Measurements from ENCODE around the gene MROH8.
"Not testable (repeated sequence)": the region's sequence is repeated elsewhere in the genome, so short reads cannot be mapped to it uniquely, and the experiment has no call there.

Gene MROH8

GRCh38 chr20:37090407-37090806, 88.9 kb downstream of the MROH8 start:
- DNase-seq (ENCODE audit: low spot score) = no peak
- TF ChIP-seq, protein P1, sequence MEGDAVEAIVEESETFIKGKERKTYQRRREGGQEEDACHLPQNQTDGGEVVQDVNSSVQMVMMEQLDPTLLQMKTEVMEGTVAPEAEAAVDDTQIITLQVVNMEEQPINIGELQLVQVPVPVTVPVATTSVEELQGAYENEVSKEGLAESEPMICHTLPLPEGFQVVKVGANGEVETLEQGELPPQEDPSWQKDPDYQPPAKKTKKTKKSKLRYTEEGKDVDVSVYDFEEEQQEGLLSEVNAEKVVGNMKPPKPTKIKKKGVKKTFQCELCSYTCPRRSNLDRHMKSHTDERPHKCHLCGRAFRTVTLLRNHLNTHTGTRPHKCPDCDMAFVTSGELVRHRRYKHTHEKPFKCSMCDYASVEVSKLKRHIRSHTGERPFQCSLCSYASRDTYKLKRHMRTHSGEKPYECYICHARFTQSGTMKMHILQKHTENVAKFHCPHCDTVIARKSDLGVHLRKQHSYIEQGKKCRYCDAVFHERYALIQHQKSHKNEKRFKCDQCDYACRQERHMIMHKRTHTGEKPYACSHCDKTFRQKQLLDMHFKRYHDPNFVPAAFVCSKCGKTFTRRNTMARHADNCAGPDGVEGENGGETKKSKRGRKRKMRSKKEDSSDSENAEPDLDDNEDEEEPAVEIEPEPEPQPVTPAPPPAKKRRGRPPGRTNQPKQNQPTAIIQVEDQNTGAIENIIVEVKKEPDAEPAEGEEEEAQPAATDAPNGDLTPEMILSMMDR (IDR thresholded peaks at IDR 0.05; ENCODE audit: extremely low read depth, insufficient read depth, missing control alignments) = no peak
- in situ Hi-C loops (cut with MboI; ENCODE audit: low pct_unique_long_range_greater_than_20kb, low sequenced_read_pairs, unreplicated experiment) = no loop called here

- no peak for DNase-seq (ENCODE audit: low spot score)
- in situ Hi-C loops (cut with MboI; ENCODE audit: low pct_unique_long_range_greater_than_20kb, low sequenced_read_pairs, unreplicated experiment) = no loop called here
- TF ChIP-seq, protein P1 (IDR thresholded peaks at IDR 0.05; ENCODE audit: extremely low read depth, insufficient read depth, missing control alignments) = peak; percentile 49
Observed at GRCh38 chr20:37081717-37082289, 97.5 kb downstream of the MROH8 start.

DNA sequence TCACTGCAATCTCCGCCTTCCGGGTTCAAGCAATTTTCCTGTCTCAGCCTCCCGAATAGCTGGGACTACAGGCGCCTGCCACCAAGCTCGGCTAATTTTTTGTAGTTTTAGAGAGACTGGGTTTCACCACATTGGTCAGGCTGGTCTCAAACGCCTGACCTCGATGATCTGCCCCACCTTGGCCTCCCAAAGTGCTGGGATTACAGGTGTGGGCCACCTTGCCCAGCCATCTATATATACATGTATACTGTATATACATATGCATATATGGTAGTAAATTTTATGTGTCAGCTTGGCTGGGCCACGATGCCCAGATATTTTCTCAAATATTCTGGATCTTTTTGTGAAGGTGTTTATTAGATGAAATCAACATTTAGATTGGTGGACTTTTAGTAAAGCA, 102.3 kb downstream of the MROH8 start:
- DNase-seq (ENCODE audit: low spot score) = no peak
- in situ Hi-C loops (cut with MboI; ENCODE audit: low pct_unique_long_range_greater_than_20kb, low sequenced_read_pairs, unreplicated experiment) = no loop called here
- TF ChIP-seq, protein P1 (IDR thresholded peaks at IDR 0.05; ENCODE audit: extremely low read depth, insufficient read depth, missing control alignments) = no peak

DNA sequence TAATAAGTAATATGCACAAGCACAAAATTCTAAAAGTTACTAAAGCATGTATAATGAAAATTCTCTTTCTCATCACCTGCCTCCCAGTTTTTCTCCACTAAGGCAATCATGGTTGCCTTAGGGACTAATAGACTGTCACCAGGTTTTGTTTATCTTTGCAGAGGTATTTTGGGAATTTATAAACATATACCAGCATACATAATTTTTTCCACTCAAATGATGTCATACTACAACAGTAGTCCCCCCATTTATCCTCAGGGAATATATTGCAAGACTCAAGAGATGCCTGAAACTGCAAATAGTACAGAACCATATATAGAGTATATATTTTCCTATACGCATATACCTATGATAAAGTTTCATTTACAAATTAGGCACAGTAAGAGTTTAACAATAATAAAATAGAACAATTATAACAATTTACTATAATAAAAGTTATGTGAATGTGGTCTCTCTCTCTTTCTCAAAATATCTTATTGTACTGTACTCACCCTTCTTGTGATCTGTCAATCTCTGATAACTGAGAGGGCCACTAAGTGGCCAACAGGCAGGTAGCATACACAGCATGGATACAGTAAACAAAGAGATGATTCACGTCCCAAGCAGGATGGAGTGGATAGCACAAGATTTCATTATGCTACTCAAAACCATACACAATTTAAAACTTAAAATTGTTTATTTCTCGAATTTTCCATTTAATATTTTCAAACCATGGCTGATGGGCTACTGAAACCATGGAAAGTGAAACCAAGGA, 103.2 kb downstream of the MROH8 start:
- in situ Hi-C loops (cut with MboI; ENCODE audit: low pct_unique_long_range_greater_than_20kb, low sequenced_read_pairs, unreplicated experiment) = no loop called here
- TF ChIP-seq, protein P1 (IDR thresholded peaks at IDR 0.05; ENCODE audit: extremely low read depth, insufficient read depth, missing control alignments) = no peak
- DNase-seq (ENCODE audit: low spot score) = no peak

DNA sequence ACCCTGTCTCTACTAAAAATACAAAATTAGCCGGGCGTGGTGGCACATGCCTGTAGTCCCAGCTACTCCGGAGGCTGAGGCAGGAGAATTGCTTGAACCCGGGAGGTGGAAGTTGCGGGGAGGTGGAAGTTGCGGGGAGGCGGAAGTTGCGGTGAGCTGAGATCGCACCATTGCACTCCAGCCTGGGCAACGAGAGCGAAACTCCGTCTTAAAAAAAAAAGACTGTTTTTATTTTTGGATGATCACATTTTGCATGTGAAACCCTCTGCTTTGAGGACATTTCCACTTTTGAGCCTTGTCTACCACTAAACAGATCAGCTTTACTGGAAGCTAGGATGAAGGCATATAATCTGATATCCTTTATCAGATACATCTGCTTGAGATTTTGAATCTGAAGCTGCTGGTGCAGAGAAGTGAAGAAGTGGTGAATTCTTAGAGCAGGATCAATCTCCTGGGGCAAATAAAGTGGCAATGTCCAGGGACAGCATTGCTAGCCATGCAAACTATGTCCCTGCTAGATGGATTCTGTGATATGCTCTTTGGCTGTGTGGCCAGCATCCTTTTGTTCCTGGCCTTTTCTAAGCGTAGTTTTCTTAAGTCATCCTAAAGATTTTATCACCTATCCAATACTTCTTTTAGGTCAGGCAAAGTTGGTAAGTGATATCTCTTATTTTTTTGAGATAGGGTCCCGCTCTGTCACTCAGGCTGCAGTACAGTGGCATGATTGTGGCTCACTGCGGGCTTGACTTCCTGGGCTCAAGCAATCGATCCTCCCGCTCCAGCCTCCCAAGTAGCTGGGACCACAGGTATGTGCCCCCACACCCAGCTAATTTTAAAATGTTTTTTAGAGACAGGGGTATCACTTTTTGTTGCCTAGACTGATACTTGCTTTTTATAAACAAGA, 106.8 kb downstream of the MROH8 start:
- in situ Hi-C loops (cut with MboI; ENCODE audit: low pct_unique_long_range_greater_than_20kb, low sequenced_read_pairs, unreplicated experiment) = no loop called here
- TF ChIP-seq, protein P1 (IDR thresholded peaks at IDR 0.05; ENCODE audit: extremely low read depth, insufficient read depth, missing control alignments) = no peak
- no peak for DNase-seq (ENCODE audit: low spot score)

DNA sequence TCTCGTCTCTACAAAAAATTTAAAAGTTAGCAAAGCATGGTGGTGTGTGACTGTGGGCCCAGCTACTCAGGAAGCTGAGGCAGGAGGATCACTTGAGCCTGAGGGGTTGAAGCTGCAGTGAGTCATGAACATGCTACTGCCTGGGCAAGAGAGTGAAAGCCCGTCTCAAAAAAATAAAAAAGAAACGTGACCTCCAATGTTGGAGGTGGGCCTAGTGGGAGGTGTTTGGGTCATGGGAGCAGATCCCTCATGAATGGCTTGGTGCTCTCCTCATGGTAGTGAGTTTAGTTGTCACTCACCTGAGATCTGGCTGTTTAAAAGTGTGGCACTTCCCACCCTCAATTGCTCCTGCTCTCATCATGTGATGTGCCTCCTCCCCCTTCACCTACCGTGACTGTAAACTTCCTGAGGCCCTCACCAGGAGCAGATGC, 107.9 kb downstream of the MROH8 start:
- in situ Hi-C loops (cut with MboI; ENCODE audit: low pct_unique_long_range_greater_than_20kb, low sequenced_read_pairs, unreplicated experiment) = no loop called here
- no peak for DNase-seq (ENCODE audit: low spot score)
- TF ChIP-seq, protein P1 (IDR thresholded peaks at IDR 0.05; ENCODE audit: extremely low read depth, insufficient read depth, missing control alignments) = no peak

DNA sequence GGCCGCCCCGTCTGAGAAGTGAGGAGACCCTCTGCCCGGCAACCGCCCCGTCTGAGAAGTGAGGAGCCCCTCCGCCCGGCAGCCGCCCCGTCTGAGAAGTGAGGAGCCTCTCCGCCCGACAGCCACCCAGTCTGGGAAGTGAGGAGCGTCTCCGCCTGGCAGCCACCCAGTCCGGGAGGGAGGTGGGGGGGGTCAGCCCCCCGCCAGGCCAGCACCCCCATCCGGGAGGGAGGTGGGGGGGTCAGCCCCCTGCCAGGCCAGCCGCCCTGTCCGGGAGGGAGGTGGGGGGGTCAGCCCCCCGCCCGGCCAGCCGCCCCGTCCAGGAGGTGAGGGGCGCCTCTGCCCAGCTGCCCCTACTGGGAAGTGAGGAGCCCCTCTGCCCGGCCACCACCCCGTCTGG, 109.8 kb downstream of the MROH8 start:
- DNase-seq (ENCODE audit: low spot score); in situ Hi-C loops (cut with MboI; ENCODE audit: low pct_unique_long_range_greater_than_20kb, low sequenced_read_pairs, unreplicated experiment): not testable (repeated sequence)
